Hepatocyte (in vitro differentiated cells): Measurements from ENCODE around the gene NR2F6.

Experiments used
- CTCF ChIP-seq: fragments of 200-600 bp; sonication (generic); IDR thresholded peaks from 2 replicates; pipeline ENCODE4 v1.5.1; 2016; ENCODE audit warnings: antibody characterized with exemption, mild to moderate bottlenecking; ENCODE audit not compliant: poor library complexity
- EZH2phosphoT487 ChIP-seq: fragments of 200-600 bp; sonication (generic); IDR thresholded peaks from one replicate; pipeline ENCODE4 v1.6.1; 2018; ENCODE audit warnings: antibody characterized with exemption, mild to moderate bottlenecking, low read depth, moderate library complexity; ENCODE audit not compliant: unreplicated experiment, severe bottlenecking

DNA sequence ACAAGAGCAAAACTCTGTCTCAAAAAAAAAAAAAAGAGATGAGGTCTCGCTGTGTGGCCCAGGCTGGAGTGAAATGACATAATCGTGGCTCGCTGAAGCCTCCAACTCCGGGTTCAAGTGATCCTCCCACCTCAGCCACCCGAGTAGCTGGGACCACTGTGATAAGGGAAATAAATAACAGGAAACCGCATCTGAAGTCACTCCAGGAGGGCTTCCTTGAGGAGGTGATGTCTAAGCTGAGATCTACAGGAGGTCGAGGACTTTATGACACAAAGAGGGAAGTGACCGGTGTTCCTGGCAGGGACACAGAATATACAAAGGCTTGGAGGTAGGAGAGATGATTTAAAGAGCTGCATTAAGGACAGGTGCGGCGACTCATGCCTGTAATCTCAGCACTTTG lies 8.9 kb upstream of the NR2F6 start:
- no peak for TF ChIP-seq EZH2phosphoT487
- no peak for TF ChIP-seq CTCF
